Heart left ventricle (tissue), 16 donors: ENCODE measurements around the gene PHKB. TPM values are rescaled to one million over a fixed set of nuclear protein-coding genes. Genes with fewer than 3 reads are reported as not detected.
"Not testable (repeated sequence)": the region's sequence is repeated elsewhere in the genome, so short reads cannot be mapped to it uniquely, and the experiment has no call there.

Source experiments
- ATAC-seq, 4 donors: fragments of 200-7000 bp; cut with Tn5 transposase; one replicate each; pipeline ENCODE4 v1.9.1; 2020 to 2022; ENCODE audit warnings: moderate library complexity in 4 of 4, mild to moderate bottlenecking in 3 of 4, moderate number of reproducible peaks in 1 of 4
- DNase-seq, 5 donors: peaks; one replicate each; pipeline ENCODE4 v3.0.0-alpha.2; 2020
- H3K27ac ChIP-seq, 12 donors: fragments of 200-600 bp; sonication (generic) in 4 of 12; one replicate each; pipeline versions ENCODE4 v1.5.0 to v1.8.0; 2016 to 2022; ENCODE audit warnings: mild to moderate bottlenecking in 2 of 12
- H3K27me3 ChIP-seq, 9 donors: fragments of 200-600 bp; sonication (generic) in 2 of 9; one replicate each; pipeline versions ENCODE4 v1.5.1 to v1.8.0; 2016 to 2022; ENCODE audit warnings: mild to moderate bottlenecking in 3 of 9
- H3K36me3 ChIP-seq, 9 donors: fragments of 200-600 bp; sonication (generic) in 2 of 9; one replicate each; pipeline versions ENCODE4 v1.5.0 to v1.8.0; 2018 to 2022; ENCODE audit warnings: mild to moderate bottlenecking in 2 of 9
- H3K4me1 ChIP-seq, 12 donors: fragments of 200-600 bp; sonication (generic) in 4 of 12; one replicate each; pipeline versions ENCODE4 v1.5.0 to v1.8.0; 2016 to 2022; ENCODE audit warnings: mild to moderate bottlenecking in 3 of 12
- H3K4me3 ChIP-seq, 12 donors: fragments of 200-600 bp; sonication (generic) in 4 of 12; one replicate each; pipeline versions ENCODE4 v1.5.0 to v1.8.0; 2017 to 2022; ENCODE audit warnings: mild to moderate bottlenecking in 9 of 12, moderate library complexity in 4 of 12
- H3K9me3 ChIP-seq, 12 donors: fragments of 200-600 bp; sonication (generic) in 4 of 12; one replicate each; pipeline versions ENCODE4 v1.5.0 to v1.8.0; 2016 to 2022; ENCODE audit warnings: mild to moderate bottlenecking in 1 of 12
- CTCF ChIP-seq, 12 donors: fragments of 200-600 bp; sonication (generic) in 4 of 12; IDR thresholded peaks; one replicate each; pipeline versions ENCODE4 v1.5.0 to v1.8.0; 2018 to 2022; ENCODE audit warnings: antibody characterized with exemption in 12 of 12, mild to moderate bottlenecking in 5 of 12
- POLR2A ChIP-seq, 2 donors: fragments of 450-650 bp; IDR thresholded peaks; one replicate each; pipeline ENCODE4 v1.6.1; 2017; ENCODE audit warnings: antibody characterized with exemption in 2 of 2, mild to moderate bottlenecking in 2 of 2, moderate library complexity in 2 of 2
- WGBS, 4 donors: extraction: QIAGEN DNeasy Blood & Tissue Kit in 2 of 4; methylation state at CpG; one replicate each; pipeline versions ENCODE4 v1.1.5 to v1.1.7; 2013 to 2018; 5-methylcytosine and 5-hydroxymethylcytosine counted together
- intact Hi-C, 10 donors: fragments of 100-400 bp; cut with DNase I; formaldehyde crosslinking; loops; one replicate each; pipeline versions ENCODE4 v1.11.1 to v1.14.2; 2022
- polyA plus RNA-seq, 2 donors: library from polyadenylated mRNA; stranded (reverse); fragments of 200-250 nt; gene quantifications; one replicate each; pipeline ENCODE4 v1.2.3, GENCODE V29; 2013
- total RNA-seq, 9 donors: library from RNA; depleted of rRNA in 2 of 9; stranded (reverse); fragments of >200 nt in 2 of 9; fragmentation: NEBNext Ultra II Directional in 3 of 9; extraction: Animal tissue kit (Norgen Biotek cat#: 25700) in 3 of 9; gene quantifications; one replicate each; pipeline versions ENCODE4 v1.1.0 to v1.2.4, GENCODE V29; 2016 to 2023
- donor health status: ischemic (EF 13 %, LVEDD 7.1; RV severe dilation, severe dysfunction).
- donor health status: healthy with polysubstance abuse.
- donor health status: DM: no; HTN: yes; CAD: no.
- donor health status: DM: no; HTN: no; CAD: no.
- donor health status: ischemic (EF 25% LVEDD 6.9; RV normal size, moderate dysfunction).
- donor health status: ischemic (EF 25% LVEDD 5.7; RV mildly dilated, moderate dysfunction).
- donor health status: healthy.
- donor health status: DM: yes; HTN: yes; CAD: no.
- donor health status: ischemic (EF 35%, LVEDD 5.7; RV mildly dilated, moderate dysfunction).
- donor health status: nonischemic (EF 11% LVEDD 7.7; RV severe dilation, severe dysfunction).
- donor health status: DM: yes; HTN: yes; CAD: no.
- donor health status: PGD.
- donor health status: ischemic (EF 29% LVEDD 5.4; RV normal size, mild dysfunction).
- donor health status: nonischemic (EF 23%, LVEDD 6.1; RV moderate dilation, normal function).

The PHKB gene
- total and polyA plus RNA-seq, 11 donors = 14.2 to 70.1 (median 61.3) TPM

- ATAC-seq (no peak), DNase-seq (no peak)
- intact Hi-C loops = no loop called here
- H3K4me3 ChIP-seq = no peak overlapping the region
- 88 to 96% (median 92%) methylated on average over 12 to 13 of the region's 13 CpGs for WGBS, 4 donors
- no peak overlapping the region for H3K27ac ChIP-seq
- no peaks in the 10 kb centered on the region for H3K9me3 ChIP-seq
- no peaks in the 10 kb centered on the region for H3K4me1 ChIP-seq
- H3K36me3 ChIP-seq = peaks cover 0 to 56% (median 47%) of the 10 kb centered on the region in 9 donors
- TF ChIP-seq POLR2A (IDR thresholded peaks at IDR 0.05) (no peak), CTCF (IDR thresholded peaks at IDR 0.05) (no peak)
- H3K27me3 ChIP-seq = no peaks in the 10 kb centered on the region
These were observed 36.3 kb upstream of the PHKB start for GRCh38 chr16:47424846-47425245.

GRCh38 chr16:47426806-47427205 lies 34.3 kb upstream of the PHKB start:
- no peak for DNase-seq
- WGBS, 4 donors = 94 to 100% (median 98%) methylated on average over 1 of the region's 1 CpG
- Histone ChIP-seq H3K27ac (no peak overlapping the region), H3K4me1 (no peaks in the 10 kb centered on the region), H3K9me3 (no peaks in the 10 kb centered on the region), H3K27me3 (no peaks in the 10 kb centered on the region), H3K36me3 (peaks cover 0 to 56% (median 47%) of the 10 kb centered on the region in 9 donors), H3K4me3 (no peak overlapping the region)
- TF ChIP-seq CTCF (IDR thresholded peaks at IDR 0.05) (peak in 2 of 12 donors; percentile 11), POLR2A (IDR thresholded peaks at IDR 0.05) (no peak)
- intact Hi-C loops = no loop called here
- ATAC-seq = no peak

- DNase-seq = no peak
- ATAC-seq = no peak
These were observed 29.2 kb upstream of the PHKB start for GRCh38 chr16:47431960-47432359.

GRCh38 chr16:47434274-47434673 lies 26.9 kb upstream of the PHKB start:
- H3K27ac ChIP-seq, intact Hi-C loops, ATAC-seq, H3K9me3 ChIP-seq, H3K4me3 ChIP-seq, H3K4me1 ChIP-seq, DNase-seq, H3K36me3 ChIP-seq, H3K27me3 ChIP-seq: not testable (repeated sequence)
- WGBS, 4 donors = 93 to 97% (median 95%) methylated on average over 2 of the region's 2 CpGs

More at GRCh38 chr16:47431960-47432359, 29.2 kb upstream of the PHKB start:
- Histone ChIP-seq H3K9me3 (no peaks in the 10 kb centered on the region), H3K4me1 (no peaks in the 10 kb centered on the region), H3K36me3 (peaks cover 0 to 27% (median 17%) of the 10 kb centered on the region in 9 donors), H3K27me3 (no peaks in the 10 kb centered on the region), H3K27ac (no peak overlapping the region), H3K4me3 (no peak overlapping the region)
- no peak for TF ChIP-seq CTCF (IDR thresholded peaks at IDR 0.05)
- no peak for TF ChIP-seq POLR2A (IDR thresholded peaks at IDR 0.05)
- WGBS, 4 donors = 90 to 96% (median 93%) methylated on average over 3 of the region's 3 CpGs
- intact Hi-C loops = no loop called here

- H3K4me1 ChIP-seq, H3K27ac ChIP-seq, ATAC-seq, intact Hi-C loops, H3K4me3 ChIP-seq, H3K27me3 ChIP-seq, DNase-seq, H3K9me3 ChIP-seq: not testable (repeated sequence)
- 96 to 99% (median 98%) methylated on average over 3 of the region's 3 CpGs for WGBS, 4 donors
- peaks cover 0 to 15% (median 0%) of the 10 kb centered on the region in 9 donors for H3K36me3 ChIP-seq
These were observed 21.1 kb upstream of the PHKB start for GRCh38 chr16:47440066-47440465.

GRCh38 chr16:47442884-47443283 lies 18.2 kb upstream of the PHKB start:
- peaks cover 0 to 28% (median 8%) of the 10 kb centered on the region in 9 donors for H3K36me3 ChIP-seq
- H3K27me3 ChIP-seq, H3K4me1 ChIP-seq, intact Hi-C loops, ATAC-seq, H3K9me3 ChIP-seq, DNase-seq, H3K4me3 ChIP-seq, H3K27ac ChIP-seq: not testable (repeated sequence)
